OCI-LY3 (cell line): ENCODE measurements around the gene GUK1.

ENCODE experiments used
- EZH2phosphoT487 ChIP-seq: fragments of 200-600 bp; shearing (Covaris generic); IDR thresholded peaks from 2 replicates; pipeline ENCODE4 v1.6.1; 2018; ENCODE audit warnings: antibody characterized with exemption, mixed run types, low read depth
- TF ChIP-seq, protein P1 (sequence below): fragments of 200-600, 300-600 bp; sonication (generic); IDR thresholded peaks from 2 replicates; pipeline ENCODE4 v1.5.1; 2014; ENCODE audit warnings: antibody characterized with exemption, low read length, low read depth

DNA sequence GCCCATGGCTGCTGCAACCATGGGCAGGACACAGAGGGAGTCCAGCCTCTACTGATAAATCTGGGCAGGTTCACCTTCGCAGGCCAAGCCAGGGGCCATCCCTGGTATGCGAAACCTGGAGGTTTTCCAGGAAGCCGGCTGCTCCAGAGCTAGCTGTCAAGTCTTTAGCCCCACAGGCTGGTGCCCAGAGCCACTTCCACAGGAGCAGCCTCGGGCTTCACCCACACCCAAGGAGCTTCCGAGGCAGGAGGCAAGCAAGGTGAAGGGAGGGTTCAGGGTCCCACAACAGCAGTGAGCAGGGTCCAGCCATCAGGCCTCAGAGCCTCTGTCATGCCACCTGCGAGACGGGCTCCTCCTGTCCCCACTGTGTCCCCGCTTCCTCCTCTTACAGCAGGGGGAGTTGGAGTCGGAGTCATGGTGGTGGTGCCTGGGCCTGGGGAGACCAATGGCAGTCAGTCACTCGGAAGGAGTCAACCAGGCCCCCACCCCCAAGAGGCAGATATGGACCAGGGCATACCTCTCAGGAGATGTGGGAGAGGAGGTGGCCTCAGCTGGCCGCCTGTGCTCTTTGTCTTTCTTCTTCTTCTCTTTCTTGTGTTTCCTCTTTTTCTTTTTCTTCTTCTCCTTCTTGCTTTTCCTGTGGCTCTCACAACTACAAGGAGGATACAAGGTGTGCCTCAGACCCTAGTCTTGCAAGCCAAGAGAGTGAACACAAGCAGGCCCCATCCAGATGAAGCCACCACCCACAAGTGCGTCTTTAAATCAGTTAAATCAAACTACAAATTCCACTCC lies 39.1 kb upstream of the GUK1 start:
- TF ChIP-seq, protein P1, sequence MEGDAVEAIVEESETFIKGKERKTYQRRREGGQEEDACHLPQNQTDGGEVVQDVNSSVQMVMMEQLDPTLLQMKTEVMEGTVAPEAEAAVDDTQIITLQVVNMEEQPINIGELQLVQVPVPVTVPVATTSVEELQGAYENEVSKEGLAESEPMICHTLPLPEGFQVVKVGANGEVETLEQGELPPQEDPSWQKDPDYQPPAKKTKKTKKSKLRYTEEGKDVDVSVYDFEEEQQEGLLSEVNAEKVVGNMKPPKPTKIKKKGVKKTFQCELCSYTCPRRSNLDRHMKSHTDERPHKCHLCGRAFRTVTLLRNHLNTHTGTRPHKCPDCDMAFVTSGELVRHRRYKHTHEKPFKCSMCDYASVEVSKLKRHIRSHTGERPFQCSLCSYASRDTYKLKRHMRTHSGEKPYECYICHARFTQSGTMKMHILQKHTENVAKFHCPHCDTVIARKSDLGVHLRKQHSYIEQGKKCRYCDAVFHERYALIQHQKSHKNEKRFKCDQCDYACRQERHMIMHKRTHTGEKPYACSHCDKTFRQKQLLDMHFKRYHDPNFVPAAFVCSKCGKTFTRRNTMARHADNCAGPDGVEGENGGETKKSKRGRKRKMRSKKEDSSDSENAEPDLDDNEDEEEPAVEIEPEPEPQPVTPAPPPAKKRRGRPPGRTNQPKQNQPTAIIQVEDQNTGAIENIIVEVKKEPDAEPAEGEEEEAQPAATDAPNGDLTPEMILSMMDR: no peak
- no peak for TF ChIP-seq EZH2phosphoT487
